Measurements from ENCODE around the gene OXNAD1.

The OXNAD1 gene

DNA sequence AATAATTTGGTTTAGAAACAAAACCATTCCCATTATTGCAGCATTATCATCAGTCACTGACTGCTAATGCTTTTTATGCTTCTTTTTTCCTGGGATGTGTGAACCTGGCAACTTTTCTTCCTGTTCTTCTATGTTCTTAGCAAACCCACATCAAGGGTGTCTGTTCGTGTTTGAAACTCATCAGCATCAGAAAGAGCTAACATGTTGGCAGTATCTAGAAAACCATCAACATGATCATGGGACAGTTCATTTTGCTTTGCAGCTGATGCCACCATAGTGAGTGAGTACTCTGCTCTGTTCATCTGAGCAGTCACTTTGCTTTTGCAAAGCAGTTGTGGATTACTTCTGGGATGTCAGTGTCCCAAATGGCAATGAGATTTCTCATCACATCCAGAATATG lies 6.1 kb upstream of the OXNAD1 start:
- Histone ChIP-seq H3K79me2 (ENCODE audit: low read length) (peaks cover 24% of the 10 kb centered on the region), H3K4me1 (ENCODE audit: low read length) (0 out of 2 replicates have a peak, but pooled peaks cover 3% of the 10 kb centered on the region), H3K4me2 (ENCODE audit: low read depth, low read length) (no peak overlapping the region), H3K36me3 (replicated peaks; ENCODE audit: insufficient read depth, low read length) (peaks cover 6% of the 10 kb centered on the region; the same call in 1 of the 2 replicates), H3K4me3 (ENCODE audit: low read length) (no peak overlapping the region), H4K20me1 (ENCODE audit: insufficient read depth, low read length) (no peaks in the 10 kb centered on the region), H3K27ac (ENCODE audit: low read length) (no peak overlapping the region), H3K9me2 (replicated peaks; ENCODE audit: insufficient read depth, low read length) (no peaks in the 10 kb centered on the region), H3K9ac (ENCODE audit: low read length) (no peak overlapping the region), H3F3A (ENCODE audit: insufficient read depth, low read length) (no peaks in the 10 kb centered on the region), H2AFZ (ENCODE audit: low read length) (no peak overlapping the region), H3K27me3 (replicated peaks; ENCODE audit: insufficient read depth, low read length) (no peaks in the 10 kb centered on the region), H3K9me3 (replicated peaks; ENCODE audit: insufficient read depth, low read length) (no peaks in the 10 kb centered on the region)
- no peak for TF ChIP-seq EZH2 (optimal IDR thresholded peaks at IDR 0.05; ENCODE audit: low read depth, low read length)
- TF ChIP-seq, protein P1, sequence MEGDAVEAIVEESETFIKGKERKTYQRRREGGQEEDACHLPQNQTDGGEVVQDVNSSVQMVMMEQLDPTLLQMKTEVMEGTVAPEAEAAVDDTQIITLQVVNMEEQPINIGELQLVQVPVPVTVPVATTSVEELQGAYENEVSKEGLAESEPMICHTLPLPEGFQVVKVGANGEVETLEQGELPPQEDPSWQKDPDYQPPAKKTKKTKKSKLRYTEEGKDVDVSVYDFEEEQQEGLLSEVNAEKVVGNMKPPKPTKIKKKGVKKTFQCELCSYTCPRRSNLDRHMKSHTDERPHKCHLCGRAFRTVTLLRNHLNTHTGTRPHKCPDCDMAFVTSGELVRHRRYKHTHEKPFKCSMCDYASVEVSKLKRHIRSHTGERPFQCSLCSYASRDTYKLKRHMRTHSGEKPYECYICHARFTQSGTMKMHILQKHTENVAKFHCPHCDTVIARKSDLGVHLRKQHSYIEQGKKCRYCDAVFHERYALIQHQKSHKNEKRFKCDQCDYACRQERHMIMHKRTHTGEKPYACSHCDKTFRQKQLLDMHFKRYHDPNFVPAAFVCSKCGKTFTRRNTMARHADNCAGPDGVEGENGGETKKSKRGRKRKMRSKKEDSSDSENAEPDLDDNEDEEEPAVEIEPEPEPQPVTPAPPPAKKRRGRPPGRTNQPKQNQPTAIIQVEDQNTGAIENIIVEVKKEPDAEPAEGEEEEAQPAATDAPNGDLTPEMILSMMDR (IDR thresholded peaks at IDR 0.05; ENCODE audit: low read length): no peak
- no peak for TF ChIP-seq EZH2phosphoT487 (IDR thresholded peaks at IDR 0.05; ENCODE audit: low read length)
- no peak for DNase-seq

GRCh38 chr3:16260046-16260445 lies 5.0 kb upstream of the OXNAD1 start:
- TF ChIP-seq, protein P1 (IDR thresholded peaks at IDR 0.05; ENCODE audit: low read length): no peak
- TF ChIP-seq EZH2 (optimal IDR thresholded peaks at IDR 0.05; ENCODE audit: low read depth, low read length) (no peak), EZH2phosphoT487 (IDR thresholded peaks at IDR 0.05; ENCODE audit: low read length) (no peak)
- no peaks in the 10 kb centered on the region for H4K20me1 ChIP-seq (ENCODE audit: insufficient read depth, low read length)
- DNase-seq: no peak

GRCh38 chr3:16262174-16262573 lies 2.8 kb upstream of the OXNAD1 start:
- H3K4me2 ChIP-seq (ENCODE audit: low read depth, low read length): no peak overlapping the region
- H3K36me3 ChIP-seq (replicated peaks; ENCODE audit: insufficient read depth, low read length): peaks cover 6% of the 10 kb centered on the region; the same call in 1 of the 2 replicates

More at GRCh38 chr3:16260046-16260445, 5.0 kb upstream of the OXNAD1 start:
- Histone ChIP-seq H3K4me1 (ENCODE audit: low read length) (0 out of 2 replicates have a peak, but pooled peaks cover 3% of the 10 kb centered on the region), H3K79me2 (ENCODE audit: low read length) (peaks cover 33% of the 10 kb centered on the region), H3K27ac (ENCODE audit: low read length) (no peak overlapping the region), H3K9ac (ENCODE audit: low read length) (no peak overlapping the region), H3K4me3 (ENCODE audit: low read length) (no peak overlapping the region), H3K9me2 (replicated peaks; ENCODE audit: insufficient read depth, low read length) (no peaks in the 10 kb centered on the region), H3F3A (ENCODE audit: insufficient read depth, low read length) (0 out of 2 replicates have a peak, but pooled peaks cover 5% of the 10 kb centered on the region), H3K9me3 (replicated peaks; ENCODE audit: insufficient read depth, low read length) (no peaks in the 10 kb centered on the region), H3K27me3 (replicated peaks; ENCODE audit: insufficient read depth, low read length) (no peaks in the 10 kb centered on the region), H3K36me3 (replicated peaks; ENCODE audit: insufficient read depth, low read length) (peaks cover 6% of the 10 kb centered on the region; the same call in 1 of the 2 replicates), H2AFZ (ENCODE audit: low read length) (no peak overlapping the region), H3K4me2 (ENCODE audit: low read depth, low read length) (no peak overlapping the region)

More at GRCh38 chr3:16262174-16262573, 2.8 kb upstream of the OXNAD1 start:
- Histone ChIP-seq H3K79me2 (ENCODE audit: low read length) (peaks cover 55% of the 10 kb centered on the region), H3K27ac (ENCODE audit: low read length) (no peak overlapping the region), H3K27me3 (replicated peaks; ENCODE audit: insufficient read depth, low read length) (no peaks in the 10 kb centered on the region), H3F3A (ENCODE audit: insufficient read depth, low read length) (peaks cover 22% of the 10 kb centered on the region), H2AFZ (ENCODE audit: low read length) (no peak overlapping the region), H3K4me1 (ENCODE audit: low read length) (0 out of 2 replicates have a peak, but pooled peaks cover 3% of the 10 kb centered on the region), H3K9me3 (replicated peaks; ENCODE audit: insufficient read depth, low read length) (no peaks in the 10 kb centered on the region), H4K20me1 (ENCODE audit: insufficient read depth, low read length) (no peaks in the 10 kb centered on the region), H3K9ac (ENCODE audit: low read length) (no peak overlapping the region), H3K9me2 (replicated peaks; ENCODE audit: insufficient read depth, low read length) (no peaks in the 10 kb centered on the region), H3K4me3 (ENCODE audit: low read length) (no peak overlapping the region)
- TF ChIP-seq, protein P1 (IDR thresholded peaks at IDR 0.05; ENCODE audit: low read length): no peak
- TF ChIP-seq EZH2 (optimal IDR thresholded peaks at IDR 0.05; ENCODE audit: low read depth, low read length) (no peak), EZH2phosphoT487 (IDR thresholded peaks at IDR 0.05; ENCODE audit: low read length) (no peak)
- DNase-seq: no peak

All from MM.1S (cell line).